ENCODE measurements around the gene QRFP. TPM values are rescaled to one million over a fixed set of nuclear protein-coding genes. Genes with fewer than 3 reads are reported as not detected.

The QRFP gene
- total RNA-seq, 1 experiment from 2014 or later: not detected

- DNase-seq (ENCODE audit: low read depth, low spot score): no peak
- no peak overlapping the region for H3K4me3 ChIP-seq (replicated peaks in 1 of 2; ENCODE audit: low read depth in 1 of 2, low read length in 2 of 2)
- H3K27ac ChIP-seq (ENCODE audit: low read depth, low read length): no peak overlapping the region
- H2AFZ ChIP-seq (ENCODE audit: low read depth, low read length, poor library complexity, severe bottlenecking): no peak overlapping the region
- peaks cover 19% of the 10 kb centered on the region; the same call in 1 of the 2 replicates for H3K79me2 ChIP-seq (ENCODE audit: insufficient read depth, low read length)
- H3K9me3 ChIP-seq (ENCODE audit: control insufficient read depth in 1 of 2, insufficient read depth in 1 of 2, low read depth in 1 of 2, low read length in 2 of 2): no peaks in the 10 kb centered on the region
- ChIA-PET POLR2A (no interaction called here), CTCF (interaction anchor here (0.6 to 3.9 kb wide), 4 partner anchors 17 to 162 kb away, joined by 3 to 37 read pairs (median 6); no protein-coding TSS in a partner anchor), RAD21 (ENCODE audit: low non-redundant PET in 1 of 2, low total read pairs in 2 of 2, uncharacterized antibody in 2 of 2, unreplicated experiment in 2 of 2) (no interaction called here)
- no peaks in the 10 kb centered on the region for H4K20me1 ChIP-seq (ENCODE audit: insufficient read depth)
- H3K27me3 ChIP-seq (ENCODE audit: insufficient read depth, low read length): no peaks in the 10 kb centered on the region
- intact Hi-C loops (cut with micrococcal nuclease): loop anchor here (1.0 kb wide), 3 partner anchors 91 to 161 kb away; no protein-coding TSS in a partner anchor
- H3K4me2 ChIP-seq (ENCODE audit: low read length): no peak overlapping the region
- TF ChIP-seq ZBTB33 (IDR thresholded peaks at IDR 0.05; ENCODE audit: extremely low read depth, insufficient replicate concordance, low read length) (no peak), MAX (IDR thresholded peaks at IDR 0.05) (no peak), SIN3A (IDR thresholded peaks at IDR 0.05; ENCODE audit: low read depth) (no peak), FOSL1 (IDR thresholded peaks at IDR 0.05; ENCODE audit: low read depth) (no peak), RAD21 (IDR thresholded peaks at IDR 0.05; ENCODE audit: low read depth) (no peak), ATF3 (IDR thresholded peaks at IDR 0.05) (no peak), REST (IDR thresholded peaks at IDR 0.05; ENCODE audit: low read depth) (no peak), ZFX (IDR thresholded peaks at IDR 0.05) (no peak)
- H3K9me2 ChIP-seq (ENCODE audit: insufficient read depth): no peaks in the 10 kb centered on the region
- ATAC-seq: no peak
- H3K9ac ChIP-seq (ENCODE audit: low read length): no peak overlapping the region
- peaks cover 3 to 23% of the 10 kb centered on the region in 2 experiments; a peak in 3 of 4 replicates for H3K4me1 ChIP-seq (ENCODE audit: control insufficient read depth in 1 of 2, insufficient read depth in 2 of 2, low read length in 2 of 2)
- no TSS peak for BruUV-seq (replicated peaks)
- H3K36me3 ChIP-seq (ENCODE audit: control insufficient read depth in 1 of 2, insufficient read depth in 2 of 2, low read length in 2 of 2): no peaks in the 10 kb centered on the region
Observed at GRCh38 chr9:130862747-130863146, 33.9 kb downstream of the QRFP start.
